Psoas muscle (tissue), 8 donors: ENCODE measurements around the gene PALLD. TPM values are rescaled to one million over a fixed set of nuclear protein-coding genes. Genes with fewer than 3 reads are reported as not detected.

Experiments
- ATAC-seq, 4 donors: fragments of 200-7000 bp; cut with Tn5 transposase; one replicate each; pipeline ENCODE4 v1.9.1; 2020; ENCODE audit warnings: moderate library complexity in 3 of 4, mild to moderate bottlenecking in 2 of 4
- DNase-seq, 2 donors: peaks; one replicate each; pipeline ENCODE4 v3.0.0-alpha.2; 2020
- H3K27ac ChIP-seq: fragments of 200-600 bp; one replicate; pipeline ENCODE4 v1.8.0; 2022
- H3K27me3 ChIP-seq, 3 donors: fragments of 200-600 bp in 1 of 3; one replicate each; pipeline versions ENCODE4 v1.6.1 to v1.8.0; 2013 to 2022; ENCODE audit warnings: low read length in 2 of 3, mild to moderate bottlenecking in 2 of 3, moderate library complexity in 1 of 3; ENCODE audit not compliant: insufficient read depth in 3 of 3
- H3K36me3 ChIP-seq, 2 donors: fragments of 200-600 bp in 1 of 2; one replicate each; pipeline versions ENCODE4 v1.6.1 to v1.8.0; 2013 to 2022; ENCODE audit warnings: low read depth in 1 of 2, mild to moderate bottlenecking in 1 of 2, moderate library complexity in 1 of 2; ENCODE audit not compliant: insufficient read depth in 1 of 2
- H3K4me1 ChIP-seq: fragments of 200-600 bp; one replicate; pipeline ENCODE4 v1.8.0; 2022
- H3K4me3 ChIP-seq: fragments of 200-600 bp; one replicate; pipeline ENCODE4 v1.8.0; 2022; ENCODE audit warnings: mild to moderate bottlenecking
- H3K9me3 ChIP-seq: fragments of 200-600 bp; one replicate; pipeline ENCODE4 v1.8.0; 2022
- CTCF ChIP-seq: fragments of 200-600 bp; IDR thresholded peaks from one replicate; pipeline ENCODE4 v1.8.0; 2022; ENCODE audit warnings: antibody characterized with exemption
- WGBS, 3 donors: extraction: QIAGEN DNeasy Blood & Tissue Kit; methylation state at CpG; one replicate each; pipeline versions ENCODE4 v1.1.6 to v1.1.7; 2013; 5-methylcytosine and 5-hydroxymethylcytosine counted together
- intact Hi-C, 2 donors: fragments of 100-400 bp; cut with DNase I; formaldehyde crosslinking; loops; one replicate each; pipeline versions ENCODE4 v1.11.0 to v1.14.2; 2022
- polyA plus RNA-seq, 3 donors: library from polyadenylated mRNA; stranded (reverse); fragments of 200-250 nt; gene quantifications; one replicate each; pipeline ENCODE4 v1.2.3, GENCODE V29; 2013
- total RNA-seq, 4 donors: library from RNA; stranded (reverse); fragmentation: NEBNext Ultra II Directional in 2 of 4; extraction: Animal tissue kit (Norgen Biotek cat#: 25700) in 2 of 4; gene quantifications; one replicate each; pipeline versions ENCODE4 v1.2.1 to v1.2.4, GENCODE V29; 2021 to 2023
- donor health status: healthy with polysubstance abuse.
- donor health status: DM: no; HTN: no; CAD: no; lungs with moderate emphysema.
- donor health status: Bipolar disorder and iron deficiency.
- donor health status: healthy.
- donor health status: DM: yes; HTN: yes; CAD: no.
- donor health status: DM: no; HTN: no; CAD: no.
- donor health status: DM: no; HTN: no; CAD: no.
- donor health status: DM: yes; HTN: yes; CAD: no.

The PALLD gene
- total and polyA plus RNA-seq, 7 donors, result 19.2 to 245 (median 168) TPM

GRCh38 chr4:168516841-168517240 lies 20.0 kb downstream of the PALLD start:
- TF ChIP-seq CTCF, result no peak
- no peaks in the 10 kb centered on the region for H3K36me3 ChIP-seq
- intact Hi-C loops, result no loop called here
- DNase-seq (no peak), ATAC-seq (peak in 2 of 4 donors; percentile 44 to 53)
- H3K27me3 ChIP-seq, result no peaks in the 10 kb centered on the region
- 57 to 68% (median 63%) methylated on average over 2 of the region's 2 CpGs for WGBS, 3 donors
- peak overlapping the region; percentile 0 for H3K27ac ChIP-seq
- peaks cover 36% of the 10 kb centered on the region for H3K4me1 ChIP-seq
- no peaks in the 10 kb centered on the region for H3K9me3 ChIP-seq
- no peak overlapping the region for H3K4me3 ChIP-seq

- intact Hi-C loops, result no loop called here
- TF ChIP-seq CTCF, result no peak
- WGBS, 3 donors, result 97 to 100% (median 100%) methylated on average over 1 of the region's 1 CpG
- Histone ChIP-seq H3K27me3 (no peaks in the 10 kb centered on the region), H3K4me1 (peaks cover 50% of the 10 kb centered on the region), H3K9me3 (no peaks in the 10 kb centered on the region), H3K36me3 (no peaks in the 10 kb centered on the region), H3K4me3 (no peak overlapping the region), H3K27ac (no peak overlapping the region)
- ATAC-seq (no peak), DNase-seq (no peak)
Observed at GRCh38 chr4:168519576-168519975, 22.7 kb downstream of the PALLD start.

GRCh38 chr4:168521721-168522120 lies 24.9 kb downstream of the PALLD start:
- intact Hi-C loops, result loop anchor here in 1 of 2 donors (5.0 kb wide), 1 partner anchor 116 kb away; no protein-coding TSS in a partner anchor
- 5 to 16% (median 9%) methylated on average over 2 of the region's 2 CpGs for WGBS, 3 donors
- Histone ChIP-seq H3K36me3 (no peaks in the 10 kb centered on the region), H3K9me3 (no peaks in the 10 kb centered on the region), H3K27ac (peak overlapping the region; percentile 23), H3K4me3 (no peak overlapping the region), H3K27me3 (no peaks in the 10 kb centered on the region), H3K4me1 (peaks cover 33% of the 10 kb centered on the region)
- TF ChIP-seq CTCF, result no peak
- DNase-seq (no peak), ATAC-seq (peak in 1 of 4 donors; percentile 23)

- no peak for DNase-seq
- intact Hi-C loops, result loop anchor here in 1 of 2 donors (5.0 kb wide), 1 partner anchor 115 kb away; no protein-coding TSS in a partner anchor
- no peaks in the 10 kb centered on the region for H3K9me3 ChIP-seq
- no peaks in the 10 kb centered on the region for H3K36me3 ChIP-seq
- H3K27me3 ChIP-seq, result no peaks in the 10 kb centered on the region
- ATAC-seq, result no peak
- peaks cover 33% of the 10 kb centered on the region for H3K4me1 ChIP-seq
- WGBS, 3 donors, result 35 to 41% (median 37%) methylated on average over 2 of the region's 2 CpGs
- TF ChIP-seq CTCF, result no peak
- H3K4me3 ChIP-seq, result no peak overlapping the region
- peak overlapping the region; percentile 23 for H3K27ac ChIP-seq
Observed at GRCh38 chr4:168522356-168522755, 25.5 kb downstream of the PALLD start.
